GM12873 (cell line): ENCODE results near the gene FSIP1.

Experiments
- TF ChIP-seq, protein P1 (sequence below): IDR thresholded peaks from 2 replicates; pipeline ENCODE4 v1.5.1; 2012; ENCODE audit warnings: low read depth, mild to moderate bottlenecking, moderate library complexity, low read length, control low read depth; ENCODE audit not compliant: insufficient read depth; ENCODE audit errors: missing control alignments

FSIP1 gene

DNA sequence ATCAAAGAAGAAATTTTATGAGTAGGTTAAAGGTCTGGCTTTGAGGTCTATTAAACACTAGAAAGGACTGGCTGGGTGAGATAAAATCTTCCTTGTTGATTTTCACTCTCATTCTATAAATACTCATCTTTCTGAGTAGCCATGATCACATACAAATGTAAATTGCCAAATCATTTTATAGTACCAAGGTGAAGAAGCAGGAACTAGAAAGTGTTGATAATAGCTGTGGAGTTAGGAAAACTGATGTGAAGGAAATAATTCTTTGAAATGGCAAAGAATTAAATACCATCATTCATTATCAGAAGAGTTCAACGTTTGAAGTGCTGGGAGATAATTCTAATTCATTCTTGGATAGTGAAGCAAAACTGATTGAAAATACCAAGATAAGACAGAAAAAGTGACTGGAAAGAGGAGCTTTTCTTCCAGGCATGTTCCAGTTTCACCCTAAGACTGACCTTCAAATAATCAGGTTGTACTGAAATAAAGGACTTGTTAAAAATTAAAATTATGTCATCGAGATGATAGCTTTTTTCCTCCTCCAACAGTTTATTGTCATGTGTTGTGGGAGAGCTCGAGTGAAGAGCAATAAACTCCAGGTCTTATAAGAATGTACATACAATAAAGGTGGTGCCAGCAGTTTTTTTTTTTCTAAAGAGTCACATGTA is 184.3 kb downstream of the FSIP1 start:
- TF ChIP-seq, protein P1, sequence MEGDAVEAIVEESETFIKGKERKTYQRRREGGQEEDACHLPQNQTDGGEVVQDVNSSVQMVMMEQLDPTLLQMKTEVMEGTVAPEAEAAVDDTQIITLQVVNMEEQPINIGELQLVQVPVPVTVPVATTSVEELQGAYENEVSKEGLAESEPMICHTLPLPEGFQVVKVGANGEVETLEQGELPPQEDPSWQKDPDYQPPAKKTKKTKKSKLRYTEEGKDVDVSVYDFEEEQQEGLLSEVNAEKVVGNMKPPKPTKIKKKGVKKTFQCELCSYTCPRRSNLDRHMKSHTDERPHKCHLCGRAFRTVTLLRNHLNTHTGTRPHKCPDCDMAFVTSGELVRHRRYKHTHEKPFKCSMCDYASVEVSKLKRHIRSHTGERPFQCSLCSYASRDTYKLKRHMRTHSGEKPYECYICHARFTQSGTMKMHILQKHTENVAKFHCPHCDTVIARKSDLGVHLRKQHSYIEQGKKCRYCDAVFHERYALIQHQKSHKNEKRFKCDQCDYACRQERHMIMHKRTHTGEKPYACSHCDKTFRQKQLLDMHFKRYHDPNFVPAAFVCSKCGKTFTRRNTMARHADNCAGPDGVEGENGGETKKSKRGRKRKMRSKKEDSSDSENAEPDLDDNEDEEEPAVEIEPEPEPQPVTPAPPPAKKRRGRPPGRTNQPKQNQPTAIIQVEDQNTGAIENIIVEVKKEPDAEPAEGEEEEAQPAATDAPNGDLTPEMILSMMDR = no peak

GRCh38 chr15:39597751-39598185 is 184.9 kb downstream of the FSIP1 start:
- TF ChIP-seq, protein P1 = no peak

- TF ChIP-seq, protein P1 = no peak
Observed at GRCh38 chr15:39597336-39597735, 185.3 kb downstream of the FSIP1 start.

GRCh38 chr15:39596358-39597051 is 186.1 kb downstream of the FSIP1 start:
- TF ChIP-seq, protein P1 = no peak

GRCh38 chr15:39595338-39596221 is 187.1 kb downstream of the FSIP1 start:
- TF ChIP-seq, protein P1 = no peak

DNA sequence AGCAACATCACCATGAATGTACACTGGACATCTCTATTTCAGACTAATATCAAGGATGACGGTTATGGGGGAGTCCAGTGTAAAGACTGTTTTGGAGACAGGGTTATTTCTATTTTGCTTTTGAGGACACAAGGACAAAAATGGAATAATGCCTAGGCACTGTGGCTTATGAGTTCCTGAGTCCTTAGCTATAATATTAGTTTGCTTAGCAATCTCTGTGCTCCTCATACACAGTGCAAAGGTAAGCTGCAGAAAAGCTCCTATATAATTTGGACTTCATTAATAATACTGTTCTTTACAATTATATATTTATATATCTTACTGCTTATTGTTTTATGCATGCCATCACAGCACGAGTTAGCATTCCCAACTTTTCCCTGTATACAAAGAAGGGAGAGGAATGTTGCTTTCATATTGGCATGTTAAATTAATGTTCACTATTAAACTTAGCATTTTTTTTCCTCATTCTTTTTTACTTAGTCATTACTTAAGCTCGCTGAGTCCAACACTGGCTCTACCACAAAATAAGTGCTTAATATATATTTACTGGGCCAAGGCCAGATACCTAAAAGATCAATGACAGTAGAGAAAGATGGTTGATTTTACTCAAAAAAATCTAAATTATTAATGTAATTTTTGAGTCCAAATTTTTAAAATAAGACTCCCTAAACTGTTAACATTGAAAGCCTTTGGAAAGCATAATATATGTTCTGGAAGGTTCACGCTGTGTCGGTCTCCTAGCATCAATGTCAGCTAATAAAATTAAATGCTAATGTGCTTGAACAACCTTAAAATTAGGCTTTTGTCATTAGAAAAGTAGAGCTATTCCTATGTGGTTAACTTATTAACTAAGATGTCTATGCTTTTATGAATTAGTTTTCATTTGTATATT is 187.9 kb downstream of the FSIP1 start:
- TF ChIP-seq, protein P1 = no peak
